Measurements from ENCODE around the gene EGF.
"Not testable (repeated sequence)": the region's sequence is repeated elsewhere in the genome, so short reads cannot be mapped to it uniquely, and the experiment has no call there.

EGF gene

GRCh38 chr4:109937352-109937751 is 24.7 kb downstream of the EGF start:
- H3K36me3 ChIP-seq (ENCODE audit: control insufficient read depth, insufficient read depth, low read length); H3K4me3 ChIP-seq (ENCODE audit: insufficient read depth, low read depth, low read length); H3K4me1 ChIP-seq (ENCODE audit: control insufficient read depth, insufficient read depth, low read length); H3K9me3 ChIP-seq (ENCODE audit: control insufficient read depth, low read length); H3K27me3 ChIP-seq (ENCODE audit: control insufficient read depth, insufficient read depth, low read length, poor library complexity, severe bottlenecking); H3K27ac ChIP-seq (ENCODE audit: insufficient read depth, low read depth, low read length, poor library complexity, severe bottlenecking): not testable (repeated sequence)
- 93 to 96% methylated on average over 3 of the region's 3 CpGs for WGBS, 2 experiments

GRCh38 chr4:109939190-109939589 is 26.5 kb downstream of the EGF start:
- Histone ChIP-seq H3K27me3 (ENCODE audit: control insufficient read depth, insufficient read depth, low read length, poor library complexity, severe bottlenecking) (no peaks in the 10 kb centered on the region), H3K9me3 (ENCODE audit: control insufficient read depth, low read length) (no peaks in the 10 kb centered on the region), H3K4me1 (ENCODE audit: control insufficient read depth, insufficient read depth, low read length) (no peaks in the 10 kb centered on the region), H3K36me3 (ENCODE audit: control insufficient read depth, insufficient read depth, low read length) (no peaks in the 10 kb centered on the region), H3K4me3 (ENCODE audit: insufficient read depth, low read depth, low read length) (no peak overlapping the region), H3K27ac (ENCODE audit: insufficient read depth, low read depth, low read length, poor library complexity, severe bottlenecking) (no peak overlapping the region)
- 97% methylated on average over 7 of the region's 7 CpGs for WGBS, 2 experiments

DNA sequence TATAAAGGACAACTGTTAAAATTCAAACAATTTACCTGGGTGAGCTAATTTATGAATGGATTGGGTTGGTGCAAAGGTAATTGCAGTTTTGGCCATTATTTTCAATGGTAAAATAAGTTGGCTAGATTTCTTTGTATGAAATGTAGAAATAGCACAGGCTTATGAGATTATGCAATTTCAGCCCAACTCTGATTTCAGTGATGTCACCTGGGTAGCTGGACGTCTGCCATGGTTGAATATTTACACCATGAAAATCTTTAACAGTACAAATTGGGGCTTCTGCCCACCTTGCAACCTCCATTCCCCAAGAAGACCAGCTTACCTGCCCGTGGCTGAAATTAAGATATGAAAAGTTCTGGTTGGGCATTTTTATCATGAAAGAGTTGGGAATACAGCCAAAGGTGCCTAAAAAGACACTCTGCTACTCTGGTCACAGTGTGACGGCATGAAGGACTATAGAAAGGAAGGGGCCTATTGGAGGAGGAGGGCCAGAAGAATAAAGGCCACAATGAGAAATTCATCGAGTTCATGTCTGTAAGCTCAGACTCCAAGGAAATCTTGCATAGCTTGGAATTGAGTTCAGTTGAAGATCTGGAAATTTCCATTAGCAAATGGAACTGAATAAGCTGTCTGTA is 29.7 kb downstream of the EGF start:
- Histone ChIP-seq H3K27ac (ENCODE audit: insufficient read depth, low read depth, low read length, poor library complexity, severe bottlenecking) (no peak overlapping the region), H3K9me3 (ENCODE audit: control insufficient read depth, low read length) (no peaks in the 10 kb centered on the region), H3K27me3 (ENCODE audit: control insufficient read depth, insufficient read depth, low read length, poor library complexity, severe bottlenecking) (no peaks in the 10 kb centered on the region), H3K4me3 (ENCODE audit: insufficient read depth, low read depth, low read length) (no peak overlapping the region), H3K36me3 (ENCODE audit: control insufficient read depth, insufficient read depth, low read length) (no peaks in the 10 kb centered on the region), H3K4me1 (ENCODE audit: control insufficient read depth, insufficient read depth, low read length) (no peaks in the 10 kb centered on the region)
- WGBS, 2 experiments: 91 to 94% methylated on average over 4 of the region's 4 CpGs

DNA sequence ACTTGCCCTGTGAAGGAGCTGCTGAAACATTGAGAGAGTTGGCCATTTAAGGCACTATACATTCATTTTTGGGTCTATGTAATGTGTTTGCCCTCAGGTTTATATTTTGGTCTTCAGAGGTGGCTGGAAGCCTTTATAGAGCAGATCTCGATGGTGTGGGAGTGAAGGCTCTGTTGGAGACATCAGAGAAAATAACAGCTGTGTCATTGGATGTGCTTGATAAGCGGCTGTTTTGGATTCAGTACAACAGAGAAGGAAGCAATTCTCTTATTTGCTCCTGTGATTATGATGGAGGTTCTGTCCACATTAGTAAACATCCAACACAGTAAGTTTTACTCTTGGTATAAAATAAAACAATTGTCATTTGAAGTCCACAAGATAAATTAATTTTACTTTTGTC is 31.1 kb downstream of the EGF start:
- H3K4me3 ChIP-seq (ENCODE audit: insufficient read depth, low read depth, low read length): no peak overlapping the region
- H3K27ac ChIP-seq (ENCODE audit: insufficient read depth, low read depth, low read length, poor library complexity, severe bottlenecking): no peak overlapping the region
- WGBS, 2 experiments: 94 to 95% methylated on average over 2 of the region's 2 CpGs
- H3K36me3 ChIP-seq (ENCODE audit: control insufficient read depth, insufficient read depth, low read length): no peaks in the 10 kb centered on the region
- H3K9me3 ChIP-seq (ENCODE audit: control insufficient read depth, low read length): no peaks in the 10 kb centered on the region
- no peaks in the 10 kb centered on the region for H3K4me1 ChIP-seq (ENCODE audit: control insufficient read depth, insufficient read depth, low read length)
- no peaks in the 10 kb centered on the region for H3K27me3 ChIP-seq (ENCODE audit: control insufficient read depth, insufficient read depth, low read length, poor library complexity, severe bottlenecking)

GRCh38 chr4:109944591-109944990 is 31.9 kb downstream of the EGF start:
- no peaks in the 10 kb centered on the region for H3K27me3 ChIP-seq (ENCODE audit: control insufficient read depth, insufficient read depth, low read length, poor library complexity, severe bottlenecking)
- H3K4me3 ChIP-seq (ENCODE audit: insufficient read depth, low read depth, low read length): no peak overlapping the region
- WGBS, 2 experiments: 96 to 100% methylated on average over 2 of the region's 2 CpGs
- no peaks in the 10 kb centered on the region for H3K36me3 ChIP-seq (ENCODE audit: control insufficient read depth, insufficient read depth, low read length)
- H3K9me3 ChIP-seq (ENCODE audit: control insufficient read depth, low read length): no peaks in the 10 kb centered on the region
- H3K27ac ChIP-seq (ENCODE audit: insufficient read depth, low read depth, low read length, poor library complexity, severe bottlenecking): no peak overlapping the region
- no peaks in the 10 kb centered on the region for H3K4me1 ChIP-seq (ENCODE audit: control insufficient read depth, insufficient read depth, low read length)

DNA sequence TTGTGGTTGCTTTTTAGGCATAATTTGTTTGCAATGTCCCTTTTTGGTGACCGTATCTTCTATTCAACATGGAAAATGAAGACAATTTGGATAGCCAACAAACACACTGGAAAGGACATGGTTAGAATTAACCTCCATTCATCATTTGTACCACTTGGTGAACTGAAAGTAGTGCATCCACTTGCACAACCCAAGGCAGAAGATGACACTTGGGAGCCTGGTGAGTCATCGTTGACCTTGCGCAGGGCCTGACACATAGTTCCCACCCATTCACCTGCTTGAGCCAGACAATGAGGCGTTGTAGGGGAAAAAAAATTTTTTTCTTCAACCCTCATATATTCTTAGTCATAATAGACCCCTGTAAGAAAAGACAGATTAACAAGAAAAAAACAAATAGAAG is 32.4 kb downstream of the EGF start:
- Histone ChIP-seq H3K27ac (ENCODE audit: insufficient read depth, low read depth, low read length, poor library complexity, severe bottlenecking) (no peak overlapping the region), H3K9me3 (ENCODE audit: control insufficient read depth, low read length) (no peaks in the 10 kb centered on the region), H3K36me3 (ENCODE audit: control insufficient read depth, insufficient read depth, low read length) (no peaks in the 10 kb centered on the region), H3K4me1 (ENCODE audit: control insufficient read depth, insufficient read depth, low read length) (no peaks in the 10 kb centered on the region), H3K4me3 (ENCODE audit: insufficient read depth, low read depth, low read length) (no peak overlapping the region), H3K27me3 (ENCODE audit: control insufficient read depth, insufficient read depth, low read length, poor library complexity, severe bottlenecking) (no peaks in the 10 kb centered on the region)
- WGBS, 2 experiments: 97 to 100% methylated on average over 3 to 4 of the region's 4 CpGs

- no peaks in the 10 kb centered on the region for H3K36me3 ChIP-seq (ENCODE audit: control insufficient read depth, insufficient read depth, low read length)
- H3K4me1 ChIP-seq (ENCODE audit: control insufficient read depth, insufficient read depth, low read length): no peaks in the 10 kb centered on the region
- no peaks in the 10 kb centered on the region for H3K9me3 ChIP-seq (ENCODE audit: control insufficient read depth, low read length)
- H3K4me3 ChIP-seq (ENCODE audit: insufficient read depth, low read depth, low read length): no peak overlapping the region
- no peak overlapping the region for H3K27ac ChIP-seq (ENCODE audit: insufficient read depth, low read depth, low read length, poor library complexity, severe bottlenecking)
- 88 to 89% methylated on average over 1 of the region's 1 CpG for WGBS, 2 experiments
- no peaks in the 10 kb centered on the region for H3K27me3 ChIP-seq (ENCODE audit: control insufficient read depth, insufficient read depth, low read length, poor library complexity, severe bottlenecking)
These were observed 33.4 kb downstream of the EGF start for GRCh38 chr4:109946120-109946519.

- no peaks in the 10 kb centered on the region for H3K4me1 ChIP-seq (ENCODE audit: control insufficient read depth, insufficient read depth, low read length)
- no peaks in the 10 kb centered on the region for H3K36me3 ChIP-seq (ENCODE audit: control insufficient read depth, insufficient read depth, low read length)
- H3K9me3 ChIP-seq (ENCODE audit: control insufficient read depth, low read length): no peaks in the 10 kb centered on the region
- WGBS, 2 experiments: 89% methylated on average over 1 of the region's 1 CpG; no CpG with 5 or more reads in 1 of the 2 experiments
- no peak overlapping the region for H3K27ac ChIP-seq (ENCODE audit: insufficient read depth, low read depth, low read length, poor library complexity, severe bottlenecking)
- no peaks in the 10 kb centered on the region for H3K27me3 ChIP-seq (ENCODE audit: control insufficient read depth, insufficient read depth, low read length, poor library complexity, severe bottlenecking)
- no peak overlapping the region for H3K4me3 ChIP-seq (ENCODE audit: insufficient read depth, low read depth, low read length)
These were observed 34.8 kb downstream of the EGF start for GRCh38 chr4:109947457-109947856.

GRCh38 chr4:109947918-109948317 is 35.2 kb downstream of the EGF start:
- Histone ChIP-seq H3K27me3 (ENCODE audit: control insufficient read depth, insufficient read depth, low read length, poor library complexity, severe bottlenecking) (no peaks in the 10 kb centered on the region), H3K9me3 (ENCODE audit: control insufficient read depth, low read length) (no peaks in the 10 kb centered on the region), H3K4me1 (ENCODE audit: control insufficient read depth, insufficient read depth, low read length) (no peaks in the 10 kb centered on the region), H3K4me3 (ENCODE audit: insufficient read depth, low read depth, low read length) (no peak overlapping the region), H3K36me3 (ENCODE audit: control insufficient read depth, insufficient read depth, low read length) (no peaks in the 10 kb centered on the region), H3K27ac (ENCODE audit: insufficient read depth, low read depth, low read length, poor library complexity, severe bottlenecking) (no peak overlapping the region)
- WGBS, 2 experiments: 42 to 53% methylated on average over 1 of the region's 1 CpG

- H3K27me3 ChIP-seq (ENCODE audit: control insufficient read depth, insufficient read depth, low read length, poor library complexity, severe bottlenecking); H3K27ac ChIP-seq (ENCODE audit: insufficient read depth, low read depth, low read length, poor library complexity, severe bottlenecking); H3K9me3 ChIP-seq (ENCODE audit: control insufficient read depth, low read length); H3K36me3 ChIP-seq (ENCODE audit: control insufficient read depth, insufficient read depth, low read length); H3K4me1 ChIP-seq (ENCODE audit: control insufficient read depth, insufficient read depth, low read length); H3K4me3 ChIP-seq (ENCODE audit: insufficient read depth, low read depth, low read length): not testable (repeated sequence)
- WGBS, 2 experiments: 88 to 94% methylated on average over 8 of the region's 9 CpGs
These were observed 36.5 kb downstream of the EGF start for GRCh38 chr4:109949099-109949718.

Data from ectodermal cell (in vitro differentiated cells).